Gastrocnemius medialis (tissue), 4 donors: Measurements from ENCODE around the gene MSH2.

Experiments
- POLR2A ChIP-seq, 2 donors: fragments of 450-650 bp; IDR thresholded peaks; one replicate each; pipeline ENCODE4 v1.6.1; 2017; ENCODE audit warnings: antibody characterized with exemption in 2 of 2, mild to moderate bottlenecking in 2 of 2, moderate library complexity in 2 of 2
- TF ChIP-seq, protein P1 (sequence below), 5 experiments: fragments of 450-650 bp in 3 of 5; fragments of 200-600 bp in 2 of 5; sonication (generic) in 2 of 5; IDR thresholded peaks in 4 of 5; conservative IDR thresholded peaks in 1 of 5; 1 replicate in 4 of 5; 2 replicates in 1 of 5; pipeline ENCODE4 v1.5.1; 2016 to 2019; ENCODE audit warnings: antibody characterized with exemption in 5 of 5, mild to moderate bottlenecking in 3 of 5, moderate library complexity in 3 of 5

- TF ChIP-seq POLR2A (IDR thresholded peaks at IDR 0.05) = no peak
- TF ChIP-seq, protein P1, sequence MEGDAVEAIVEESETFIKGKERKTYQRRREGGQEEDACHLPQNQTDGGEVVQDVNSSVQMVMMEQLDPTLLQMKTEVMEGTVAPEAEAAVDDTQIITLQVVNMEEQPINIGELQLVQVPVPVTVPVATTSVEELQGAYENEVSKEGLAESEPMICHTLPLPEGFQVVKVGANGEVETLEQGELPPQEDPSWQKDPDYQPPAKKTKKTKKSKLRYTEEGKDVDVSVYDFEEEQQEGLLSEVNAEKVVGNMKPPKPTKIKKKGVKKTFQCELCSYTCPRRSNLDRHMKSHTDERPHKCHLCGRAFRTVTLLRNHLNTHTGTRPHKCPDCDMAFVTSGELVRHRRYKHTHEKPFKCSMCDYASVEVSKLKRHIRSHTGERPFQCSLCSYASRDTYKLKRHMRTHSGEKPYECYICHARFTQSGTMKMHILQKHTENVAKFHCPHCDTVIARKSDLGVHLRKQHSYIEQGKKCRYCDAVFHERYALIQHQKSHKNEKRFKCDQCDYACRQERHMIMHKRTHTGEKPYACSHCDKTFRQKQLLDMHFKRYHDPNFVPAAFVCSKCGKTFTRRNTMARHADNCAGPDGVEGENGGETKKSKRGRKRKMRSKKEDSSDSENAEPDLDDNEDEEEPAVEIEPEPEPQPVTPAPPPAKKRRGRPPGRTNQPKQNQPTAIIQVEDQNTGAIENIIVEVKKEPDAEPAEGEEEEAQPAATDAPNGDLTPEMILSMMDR (IDR thresholded peaks at IDR 0.05 in 4 of 5, conservative IDR thresholded peaks at IDR 0.05 in 1 of 5) = no peak
Measured at GRCh38 chr2:47451790-47452189, 48.8 kb downstream of the MSH2 start.
